HS-27A (cell line): ENCODE data around the gene CEP120.

ENCODE experiments used
- DNase-seq: peaks from one replicate; pipeline ENCODE4 v3.0.0-alpha.2; 2012; ENCODE audit warnings: low read depth, missing footprints

Gene CEP120

GRCh38 chr5:123299136-123299535, 124.1 kb downstream of the CEP120 start:
- DNase-seq, result no peak

GRCh38 chr5:123298335-123299030, 124.7 kb downstream of the CEP120 start:
- DNase-seq, result no peak

GRCh38 chr5:123297866-123298265, 125.3 kb downstream of the CEP120 start:
- no peak for DNase-seq

GRCh38 chr5:123297198-123297831, 125.9 kb downstream of the CEP120 start:
- no peak for DNase-seq
